ENCODE results near the gene GALNT18. TPM values are rescaled to one million over a fixed set of nuclear protein-coding genes. Genes with fewer than 3 reads are reported as not detected.

The GALNT18 gene
- total and polyA plus RNA-seq, 2 donors, result 7.9 to 16.1 TPM

- H3K4me3 ChIP-seq (ENCODE audit: low read length in 2 of 2), result no peak overlapping the region
- WGBS, result 80% methylated on average over 6 of the region's 6 CpGs
- H3K9me3 ChIP-seq (ENCODE audit: control insufficient read depth in 2 of 2, insufficient read depth in 1 of 2, low read length in 1 of 2), result no peaks in the 10 kb centered on the region
- H3K27me3 ChIP-seq (ENCODE audit: control insufficient read depth in 2 of 2, insufficient read depth in 1 of 2, low read length in 1 of 2), result no peaks in the 10 kb centered on the region
- no peak overlapping the region for H3K27ac ChIP-seq (ENCODE audit: low read depth in 1 of 2, low read length in 1 of 2)
- DNase-seq (ENCODE audit: low read depth in 6 of 9, low spot score in 9 of 9), result no peak
- no peaks in the 10 kb centered on the region for H3K36me3 ChIP-seq (ENCODE audit: control insufficient read depth in 2 of 2, insufficient read depth in 2 of 2, low read length in 1 of 2)
- no peaks in the 10 kb centered on the region for H3K4me1 ChIP-seq (ENCODE audit: control insufficient read depth in 2 of 2, insufficient read depth in 2 of 2, low read length in 2 of 2)
Observed at GRCh38 chr11:11535611-11536010, 86.2 kb downstream of the GALNT18 start.

GRCh38 chr11:11534981-11535380 lies 86.8 kb downstream of the GALNT18 start:
- 92% methylated on average over 4 of the region's 4 CpGs for WGBS
- H3K4me3 ChIP-seq (ENCODE audit: low read length in 2 of 2), result no peak overlapping the region
- H3K27ac ChIP-seq (ENCODE audit: low read depth in 1 of 2, low read length in 1 of 2), result no peak overlapping the region
- H3K9me3 ChIP-seq (ENCODE audit: control insufficient read depth in 2 of 2, insufficient read depth in 1 of 2, low read length in 1 of 2), result no peaks in the 10 kb centered on the region
- no peaks in the 10 kb centered on the region for H3K27me3 ChIP-seq (ENCODE audit: control insufficient read depth in 2 of 2, insufficient read depth in 1 of 2, low read length in 1 of 2)
- H3K36me3 ChIP-seq (ENCODE audit: control insufficient read depth in 2 of 2, insufficient read depth in 2 of 2, low read length in 1 of 2), result no peaks in the 10 kb centered on the region
- DNase-seq (ENCODE audit: low read depth in 6 of 9, low spot score in 9 of 9), result no peak
- no peaks in the 10 kb centered on the region for H3K4me1 ChIP-seq (ENCODE audit: control insufficient read depth in 2 of 2, insufficient read depth in 2 of 2, low read length in 2 of 2)

- Histone ChIP-seq H3K9me3 (ENCODE audit: control insufficient read depth in 2 of 2, insufficient read depth in 1 of 2, low read length in 1 of 2) (no peaks in the 10 kb centered on the region), H3K4me1 (ENCODE audit: control insufficient read depth in 2 of 2, insufficient read depth in 2 of 2, low read length in 2 of 2) (no peaks in the 10 kb centered on the region), H3K4me3 (ENCODE audit: low read length in 2 of 2) (no peak overlapping the region), H3K36me3 (ENCODE audit: control insufficient read depth in 2 of 2, insufficient read depth in 2 of 2, low read length in 1 of 2) (no peaks in the 10 kb centered on the region), H3K27ac (ENCODE audit: low read depth in 1 of 2, low read length in 1 of 2) (no peak overlapping the region), H3K27me3 (ENCODE audit: control insufficient read depth in 2 of 2, insufficient read depth in 1 of 2, low read length in 1 of 2) (no peaks in the 10 kb centered on the region)
- no peak for DNase-seq (ENCODE audit: low read depth in 6 of 9, low spot score in 9 of 9)
- 92% methylated on average over 7 of the region's 7 CpGs for WGBS
Observed at GRCh38 chr11:11533751-11534150, 88.1 kb downstream of the GALNT18 start.

- H3K36me3 ChIP-seq (ENCODE audit: control insufficient read depth in 2 of 2, insufficient read depth in 2 of 2, low read length in 1 of 2), result no peaks in the 10 kb centered on the region
- no peak for DNase-seq (ENCODE audit: low read depth in 6 of 9, low spot score in 9 of 9)
- H3K27me3 ChIP-seq (ENCODE audit: control insufficient read depth in 2 of 2, insufficient read depth in 1 of 2, low read length in 1 of 2), result no peaks in the 10 kb centered on the region
- no peak overlapping the region for H3K27ac ChIP-seq (ENCODE audit: low read depth in 1 of 2, low read length in 1 of 2)
- WGBS, result 91% methylated on average over 2 of the region's 2 CpGs
- no peak overlapping the region for H3K4me3 ChIP-seq (ENCODE audit: low read length in 2 of 2)
- H3K4me1 ChIP-seq (ENCODE audit: control insufficient read depth in 2 of 2, insufficient read depth in 2 of 2, low read length in 2 of 2), result no peaks in the 10 kb centered on the region
- H3K9me3 ChIP-seq (ENCODE audit: control insufficient read depth in 2 of 2, insufficient read depth in 1 of 2, low read length in 1 of 2), result no peaks in the 10 kb centered on the region
Observed at GRCh38 chr11:11533057-11533456, 88.7 kb downstream of the GALNT18 start.

GRCh38 chr11:11532574-11532973 lies 89.2 kb downstream of the GALNT18 start:
- H3K4me1 ChIP-seq (ENCODE audit: control insufficient read depth in 2 of 2, insufficient read depth in 2 of 2, low read length in 2 of 2), result no peaks in the 10 kb centered on the region
- H3K36me3 ChIP-seq (ENCODE audit: control insufficient read depth in 2 of 2, insufficient read depth in 2 of 2, low read length in 1 of 2), result no peaks in the 10 kb centered on the region
- no peaks in the 10 kb centered on the region for H3K9me3 ChIP-seq (ENCODE audit: control insufficient read depth in 2 of 2, insufficient read depth in 1 of 2, low read length in 1 of 2)
- H3K27ac ChIP-seq (ENCODE audit: low read depth in 1 of 2, low read length in 1 of 2), result no peak overlapping the region
- WGBS, result 97% methylated on average over 2 of the region's 2 CpGs
- H3K27me3 ChIP-seq (ENCODE audit: control insufficient read depth in 2 of 2, insufficient read depth in 1 of 2, low read length in 1 of 2), result no peaks in the 10 kb centered on the region
- no peak overlapping the region for H3K4me3 ChIP-seq (ENCODE audit: low read length in 2 of 2)
- DNase-seq (ENCODE audit: low read depth in 6 of 9, low spot score in 9 of 9), result no peak

GRCh38 chr11:11531131-11531908 lies 90.5 kb downstream of the GALNT18 start:
- no peak overlapping the region for H3K4me3 ChIP-seq (ENCODE audit: low read length in 2 of 2)

GRCh38 chr11:11528986-11529385 lies 92.8 kb downstream of the GALNT18 start:
- H3K4me3 ChIP-seq (ENCODE audit: low read length in 2 of 2), result no peak overlapping the region
- 81% methylated on average over 1 of the region's 1 CpG for WGBS

More at GRCh38 chr11:11531131-11531908, 90.5 kb downstream of the GALNT18 start:
- H3K4me1 ChIP-seq (ENCODE audit: control insufficient read depth in 2 of 2, insufficient read depth in 2 of 2, low read length in 2 of 2), result no peaks in the 10 kb centered on the region
- no peaks in the 10 kb centered on the region for H3K9me3 ChIP-seq (ENCODE audit: control insufficient read depth in 2 of 2, insufficient read depth in 1 of 2, low read length in 1 of 2)
- H3K27me3 ChIP-seq (ENCODE audit: control insufficient read depth in 2 of 2, insufficient read depth in 1 of 2, low read length in 1 of 2), result no peaks in the 10 kb centered on the region
- WGBS, result 96% methylated on average over 11 of the region's 11 CpGs
- no peak for DNase-seq (ENCODE audit: low read depth in 6 of 9, low spot score in 9 of 9)
- H3K36me3 ChIP-seq (ENCODE audit: control insufficient read depth in 2 of 2, insufficient read depth in 2 of 2, low read length in 1 of 2), result no peaks in the 10 kb centered on the region
- no peak overlapping the region for H3K27ac ChIP-seq (ENCODE audit: low read depth in 1 of 2, low read length in 1 of 2)

GRCh38 chr11:11525283-11525682 lies 96.5 kb downstream of the GALNT18 start:
- no peak overlapping the region for H3K4me3 ChIP-seq (ENCODE audit: low read length in 2 of 2)
- H3K27ac ChIP-seq (ENCODE audit: low read depth in 1 of 2, low read length in 1 of 2), result no peak overlapping the region
- no peak for DNase-seq (ENCODE audit: low read depth in 6 of 9, low spot score in 9 of 9)
- H3K4me1 ChIP-seq (ENCODE audit: control insufficient read depth in 2 of 2, insufficient read depth in 2 of 2, low read length in 2 of 2), result no peaks in the 10 kb centered on the region
- H3K27me3 ChIP-seq (ENCODE audit: control insufficient read depth in 2 of 2, insufficient read depth in 1 of 2, low read length in 1 of 2), result no peaks in the 10 kb centered on the region
- WGBS, result 94% methylated on average over 5 of the region's 5 CpGs
- H3K36me3 ChIP-seq (ENCODE audit: control insufficient read depth in 2 of 2, insufficient read depth in 2 of 2, low read length in 1 of 2), result no peaks in the 10 kb centered on the region
- H3K9me3 ChIP-seq (ENCODE audit: control insufficient read depth in 2 of 2, insufficient read depth in 1 of 2, low read length in 1 of 2), result no peaks in the 10 kb centered on the region

More at GRCh38 chr11:11528986-11529385, 92.8 kb downstream of the GALNT18 start:
- Histone ChIP-seq H3K27me3 (ENCODE audit: control insufficient read depth in 2 of 2, insufficient read depth in 1 of 2, low read length in 1 of 2) (no peaks in the 10 kb centered on the region), H3K36me3 (ENCODE audit: control insufficient read depth in 2 of 2, insufficient read depth in 2 of 2, low read length in 1 of 2) (no peaks in the 10 kb centered on the region), H3K27ac (ENCODE audit: low read depth in 1 of 2, low read length in 1 of 2) (no peak overlapping the region), H3K9me3 (ENCODE audit: control insufficient read depth in 2 of 2, insufficient read depth in 1 of 2, low read length in 1 of 2) (no peaks in the 10 kb centered on the region), H3K4me1 (ENCODE audit: control insufficient read depth in 2 of 2, insufficient read depth in 2 of 2, low read length in 2 of 2) (no peaks in the 10 kb centered on the region)
- DNase-seq (ENCODE audit: low read depth in 6 of 9, low spot score in 9 of 9), result no peak

- WGBS, result 88% methylated on average over 5 of the region's 5 CpGs
- Histone ChIP-seq H3K27me3 (ENCODE audit: control insufficient read depth in 2 of 2, insufficient read depth in 1 of 2, low read length in 1 of 2) (no peaks in the 10 kb centered on the region), H3K27ac (ENCODE audit: low read depth in 1 of 2, low read length in 1 of 2) (no peak overlapping the region), H3K4me1 (ENCODE audit: control insufficient read depth in 2 of 2, insufficient read depth in 2 of 2, low read length in 2 of 2) (no peaks in the 10 kb centered on the region), H3K36me3 (ENCODE audit: control insufficient read depth in 2 of 2, insufficient read depth in 2 of 2, low read length in 1 of 2) (no peaks in the 10 kb centered on the region), H3K9me3 (ENCODE audit: control insufficient read depth in 2 of 2, insufficient read depth in 1 of 2, low read length in 1 of 2) (no peaks in the 10 kb centered on the region), H3K4me3 (ENCODE audit: low read length in 2 of 2) (no peak overlapping the region)
- no peak for DNase-seq (ENCODE audit: low read depth in 6 of 9, low spot score in 9 of 9)
Observed at GRCh38 chr11:11524436-11525061, 97.3 kb downstream of the GALNT18 start.
